NCI-H187 (cell line): ENCODE data around the gene RTP1.
"Not testable (repeated sequence)": the region's sequence is repeated elsewhere in the genome, so short reads cannot be mapped to it uniquely, and the experiment has no call there.

ENCODE experiments used
- DNase-seq, 2 experiments: peaks; one replicate each; lab custom pipeline; 2025; lab: John Stamatoyannopoulos, UW

The RTP1 gene

GRCh38 chr3:187198490-187198889, 1.2 kb downstream of the RTP1 start:
- DNase-seq, result no peak

- not testable (repeated sequence) for DNase-seq
These were observed 2.3 kb downstream of the RTP1 start for GRCh38 chr3:187199463-187200050.

GRCh38 chr3:187205683-187206082, 8.4 kb downstream of the RTP1 start:
- no peak for DNase-seq

GRCh38 chr3:187207062-187207461, 9.8 kb downstream of the RTP1 start:
- DNase-seq, result no peak

GRCh38 chr3:187207624-187208023, 10.3 kb downstream of the RTP1 start:
- no peak for DNase-seq

GRCh38 chr3:187208159-187208558, 10.9 kb downstream of the RTP1 start:
- no peak for DNase-seq

- no peak for DNase-seq
These were observed 12.2 kb downstream of the RTP1 start for GRCh38 chr3:187209491-187209890.

GRCh38 chr3:187210091-187210490, 12.8 kb downstream of the RTP1 start:
- no peak for DNase-seq

- DNase-seq, result no peak
These were observed 13.4 kb downstream of the RTP1 start for GRCh38 chr3:187210545-187211327.

GRCh38 chr3:187211532-187212195, 14.4 kb downstream of the RTP1 start:
- no peak for DNase-seq

GRCh38 chr3:187212196-187212545, 14.9 kb downstream of the RTP1 start:
- no peak for DNase-seq

GRCh38 chr3:187212705-187213104, 15.4 kb downstream of the RTP1 start:
- DNase-seq, result no peak

GRCh38 chr3:187213616-187214015, 16.3 kb downstream of the RTP1 start:
- no peak for DNase-seq

- no peak for DNase-seq
These were observed 18.2 kb downstream of the RTP1 start for GRCh38 chr3:187215460-187215859.

GRCh38 chr3:187222801-187223200, 25.5 kb downstream of the RTP1 start:
- no peak for DNase-seq

- no peak for DNase-seq
These were observed 26.5 kb downstream of the RTP1 start for GRCh38 chr3:187223799-187224198.

GRCh38 chr3:187227658-187228258, 30.5 kb downstream of the RTP1 start:
- no peak for DNase-seq

- DNase-seq, result no peak
These were observed 31.5 kb downstream of the RTP1 start for GRCh38 chr3:187228740-187229139.

- no peak for DNase-seq
These were observed 32.7 kb downstream of the RTP1 start for GRCh38 chr3:187230011-187230410.

GRCh38 chr3:187236962-187237361, 39.7 kb downstream of the RTP1 start:
- no peak for DNase-seq

- DNase-seq, result no peak
These were observed 40.5 kb downstream of the RTP1 start for GRCh38 chr3:187237741-187238140.

GRCh38 chr3:187238239-187238638, 41.0 kb downstream of the RTP1 start:
- DNase-seq, result no peak

- DNase-seq, result not testable (repeated sequence)
These were observed 41.5 kb downstream of the RTP1 start for GRCh38 chr3:187238835-187239234.
